Measurements from ENCODE around the gene KLF6. TPM values are rescaled to one million over a fixed set of nuclear protein-coding genes. Genes with fewer than 3 reads are reported as not detected.

The KLF6 gene
- total and polyA plus RNA-seq, 2 of the 4 experiments (the other 2 are of a cell fraction) = 69.0 to 123 TPM

- H3K4me1 ChIP-seq (ENCODE audit: control insufficient read depth, insufficient read depth, low read length) = peaks cover 16% of the 10 kb centered on the region
- dilution Hi-C loops (cut with HindIII; ENCODE audit: low sequenced_read_pairs, unreplicated experiment) = no loop called here
- no peak for TF ChIP-seq CHD1 (IDR thresholded peaks at IDR 0.05; ENCODE audit: low read depth, low read length)
- no peak for TF ChIP-seq FOS (IDR thresholded peaks at IDR 0.05; ENCODE audit: low read depth, low read length)
- TF ChIP-seq BHLHE40 (IDR thresholded peaks at IDR 0.05; ENCODE audit: low read depth, low read length) = no peak
- no peak for TF ChIP-seq MAFK (IDR thresholded peaks at IDR 0.05; ENCODE audit: low read depth, low read length)
- TF ChIP-seq MXI1 (IDR thresholded peaks at IDR 0.05; ENCODE audit: borderline replicate concordance, low read depth, low read length) = no peak
- TF ChIP-seq, protein P1, sequence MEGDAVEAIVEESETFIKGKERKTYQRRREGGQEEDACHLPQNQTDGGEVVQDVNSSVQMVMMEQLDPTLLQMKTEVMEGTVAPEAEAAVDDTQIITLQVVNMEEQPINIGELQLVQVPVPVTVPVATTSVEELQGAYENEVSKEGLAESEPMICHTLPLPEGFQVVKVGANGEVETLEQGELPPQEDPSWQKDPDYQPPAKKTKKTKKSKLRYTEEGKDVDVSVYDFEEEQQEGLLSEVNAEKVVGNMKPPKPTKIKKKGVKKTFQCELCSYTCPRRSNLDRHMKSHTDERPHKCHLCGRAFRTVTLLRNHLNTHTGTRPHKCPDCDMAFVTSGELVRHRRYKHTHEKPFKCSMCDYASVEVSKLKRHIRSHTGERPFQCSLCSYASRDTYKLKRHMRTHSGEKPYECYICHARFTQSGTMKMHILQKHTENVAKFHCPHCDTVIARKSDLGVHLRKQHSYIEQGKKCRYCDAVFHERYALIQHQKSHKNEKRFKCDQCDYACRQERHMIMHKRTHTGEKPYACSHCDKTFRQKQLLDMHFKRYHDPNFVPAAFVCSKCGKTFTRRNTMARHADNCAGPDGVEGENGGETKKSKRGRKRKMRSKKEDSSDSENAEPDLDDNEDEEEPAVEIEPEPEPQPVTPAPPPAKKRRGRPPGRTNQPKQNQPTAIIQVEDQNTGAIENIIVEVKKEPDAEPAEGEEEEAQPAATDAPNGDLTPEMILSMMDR (conservative IDR thresholded peaks at IDR 0.05; ENCODE audit: low read depth, low read length) = no peak
- no peak for TF ChIP-seq MAZ (IDR thresholded peaks at IDR 0.05; ENCODE audit: borderline replicate concordance, low read depth, low read length)
- TF ChIP-seq SMC3 (IDR thresholded peaks at IDR 0.05; ENCODE audit: low read depth, low read length) = no peak
- TF ChIP-seq, protein P2, sequence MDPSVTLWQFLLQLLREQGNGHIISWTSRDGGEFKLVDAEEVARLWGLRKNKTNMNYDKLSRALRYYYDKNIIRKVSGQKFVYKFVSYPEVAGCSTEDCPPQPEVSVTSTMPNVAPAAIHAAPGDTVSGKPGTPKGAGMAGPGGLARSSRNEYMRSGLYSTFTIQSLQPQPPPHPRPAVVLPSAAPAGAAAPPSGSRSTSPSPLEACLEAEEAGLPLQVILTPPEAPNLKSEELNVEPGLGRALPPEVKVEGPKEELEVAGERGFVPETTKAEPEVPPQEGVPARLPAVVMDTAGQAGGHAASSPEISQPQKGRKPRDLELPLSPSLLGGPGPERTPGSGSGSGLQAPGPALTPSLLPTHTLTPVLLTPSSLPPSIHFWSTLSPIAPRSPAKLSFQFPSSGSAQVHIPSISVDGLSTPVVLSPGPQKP (IDR thresholded peaks at IDR 0.05; ENCODE audit: borderline replicate concordance, low read depth, low read length) = no peak
- TF ChIP-seq RFX5 (IDR thresholded peaks at IDR 0.05; ENCODE audit: low read depth, low read length) = no peak
- TF ChIP-seq NFE2L2 (IDR thresholded peaks at IDR 0.05; ENCODE audit: low read depth, low read length) = no peak
- TF ChIP-seq RAD21 (IDR thresholded peaks at IDR 0.05; ENCODE audit: low read length) = no peak
- no peak for TF ChIP-seq POLR2A (IDR thresholded peaks at IDR 0.05; ENCODE audit: low read depth, low read length)
- no peak for TF ChIP-seq RCOR1 (IDR thresholded peaks at IDR 0.05; ENCODE audit: insufficient replicate concordance, low read length)
Measured at GRCh38 chr10:3750006-3750816, 34.8 kb downstream of the KLF6 start.

More at GRCh38 chr10:3750006-3750816, 34.8 kb downstream of the KLF6 start:
- no peak overlapping the region for H2AK9ac ChIP-seq (replicated peaks; ENCODE audit: low read depth, low read length, poor library complexity)
- ATAC-seq (ENCODE audit: low read depth) (peak; percentile 24), DNase-seq (no peak)
- peak overlapping the region; percentile 69 for H3K4ac ChIP-seq (ENCODE audit: low read depth, low read length)
- H3K56ac ChIP-seq (ENCODE audit: extremely low read depth, insufficient read depth, low read length) = no peak overlapping the region
- no peaks in the 10 kb centered on the region for H4K20me1 ChIP-seq (ENCODE audit: insufficient read depth, low read length)
- peak overlapping the region; percentile 33; the same call in 1 of the 2 replicates for H3K23ac ChIP-seq (ENCODE audit: low read depth, low read length)
- peak overlapping the region; percentile 13 for H4K91ac ChIP-seq (ENCODE audit: insufficient read depth, low read depth, low read length)
- peak overlapping the region; percentile 84 for H2BK20ac ChIP-seq (ENCODE audit: low read depth, low read length)
- peaks cover 13% of the 10 kb centered on the region for H3K9me1 ChIP-seq (ENCODE audit: insufficient read depth, low read length)
- peak overlapping the region; percentile 54 for H3K14ac ChIP-seq (replicated peaks; ENCODE audit: low read depth, low read length)
- H3K27me3 ChIP-seq (ENCODE audit: control insufficient read depth, insufficient read depth, low read length) = no peaks in the 10 kb centered on the region
- peak overlapping the region; percentile 3; the same call in 1 of the 2 replicates for H3K27ac ChIP-seq (ENCODE audit: insufficient read depth, low read length)
- no peaks in the 10 kb centered on the region for H3K36me3 ChIP-seq (ENCODE audit: control insufficient read depth, insufficient read depth, low read length)
- peak overlapping the region; percentile 17 for H3K4me2 ChIP-seq (ENCODE audit: low read depth, low read length)
- peak overlapping the region; percentile 75 for H2AFZ ChIP-seq (replicated peaks; ENCODE audit: low read length, poor library complexity)
- no TSS peak for BruUV-seq (replicated peaks)
- peak overlapping the region; percentile 12 for H3K18ac ChIP-seq (ENCODE audit: low read depth, low read length)
- peak overlapping the region in 1 of 2 experiments; percentile 54; a peak in 1 of 4 replicates for H4K8ac ChIP-seq (ENCODE audit: low read depth in 2 of 2, low read length in 2 of 2)
- H2BK5ac ChIP-seq (ENCODE audit: low read depth, low read length, poor library complexity, severe bottlenecking) = no peak overlapping the region
- H2AK5ac ChIP-seq (ENCODE audit: low read depth, low read length) = peak overlapping the region; percentile 43
- 28% methylated on average over 3 of the region's 11 CpGs; no CpG with 5 or more reads in 1 of the 2 experiments for WGBS, 2 experiments (ENCODE audit: extremely low coverage in 2 of 2, insufficient read length in 1 of 2)
- CTCF ChIA-PET = no interaction called here
- peak overlapping the region; percentile 90 for H2BK120ac ChIP-seq (ENCODE audit: low read depth, low read length)
- H3K79me1 ChIP-seq (ENCODE audit: low read depth in 1 of 2, low read length in 2 of 2) = no peaks in the 10 kb centered on the region; a peak in 1 of 4 replicates
- H3K9ac ChIP-seq (ENCODE audit: low read depth, low read length) = no peak overlapping the region; the same call in 1 of the 2 replicates
- in situ Hi-C loops (cut with MboI; ENCODE audit: low sequenced_read_pairs) = no loop called here
- no peak overlapping the region for H4K5ac ChIP-seq (ENCODE audit: low read depth, low read length)
- H2BK15ac ChIP-seq (ENCODE audit: low read depth, low read length) = peak overlapping the region; percentile 73; the same call in 2 of the 3 replicates
- intact Hi-C loops (cut with micrococcal nuclease) = no loop called here
- H3K9me3 ChIP-seq (ENCODE audit: control insufficient read depth, insufficient read depth, low read length) = no peaks in the 10 kb centered on the region
- H3K4me3 ChIP-seq (ENCODE audit: insufficient read depth, low read depth, low read length) = no peak overlapping the region
- POLR2A ChIA-PET (ENCODE audit: unreplicated experiment) = no interaction called here
